ENCODE data around the gene DDX4. TPM values are rescaled to one million over a fixed set of nuclear protein-coding genes. Genes with fewer than 3 reads are reported as not detected.
A peak's percentile ranks its signal among the peaks of the same experiment; 100 is the strongest.

Gene DDX4
- total RNA-seq, 1 experiment from 2014 or later: not detected

- ChIA-PET CTCF (no interaction called here), RAD21 (ENCODE audit: low non-redundant PET in 1 of 2, low total read pairs in 2 of 2, uncharacterized antibody in 2 of 2, unreplicated experiment in 2 of 2) (no interaction called here), POLR2A (interaction anchor here (1.0 kb wide), 1 partner anchor 14 kb away, joined by 3 read pairs; the partner anchor contains the start of gene IL31RA)
- H3K79me2 ChIP-seq (ENCODE audit: insufficient read depth, low read length): no peaks in the 10 kb centered on the region
- no TSS peak for BruUV-seq (replicated peaks)
- H3K9me2 ChIP-seq (ENCODE audit: insufficient read depth): no peaks in the 10 kb centered on the region
- no peak for ATAC-seq
- TF ChIP-seq SP1 (IDR thresholded peaks at IDR 0.05; ENCODE audit: low read depth) (peak; percentile 15; the same call in 1 of the 2 replicates), EZH2phosphoT487 (IDR thresholded peaks at IDR 0.05; ENCODE audit: borderline replicate concordance) (no peak)
- H3K4me3 ChIP-seq (replicated peaks in 1 of 2; ENCODE audit: low read depth in 1 of 2, low read length in 2 of 2): no peak overlapping the region
- no peak overlapping the region for H2AFZ ChIP-seq (ENCODE audit: low read depth, low read length, poor library complexity, severe bottlenecking)
- no peaks in the 10 kb centered on the region for H3K27me3 ChIP-seq (ENCODE audit: insufficient read depth, low read length)
- no peak overlapping the region for H3K27ac ChIP-seq (ENCODE audit: low read depth, low read length)
- no peaks in the 10 kb centered on the region for H3K36me3 ChIP-seq (ENCODE audit: control insufficient read depth in 1 of 2, insufficient read depth in 2 of 2, low read length in 2 of 2)
- intact Hi-C loops (cut with micrococcal nuclease): no loop called here
- DNase-seq (ENCODE audit: low read depth, low spot score): no peak
- H3K4me2 ChIP-seq (ENCODE audit: low read length): no peak overlapping the region
- no peaks in the 10 kb centered on the region for H3K9me3 ChIP-seq (ENCODE audit: control insufficient read depth in 1 of 2, insufficient read depth in 1 of 2, low read depth in 1 of 2, low read length in 2 of 2)
- no peak overlapping the region for H3K9ac ChIP-seq (ENCODE audit: low read length)
- no peaks in the 10 kb centered on the region for H4K20me1 ChIP-seq (ENCODE audit: insufficient read depth)
- peaks cover 2 to 16% of the 10 kb centered on the region in 2 experiments; a peak in 3 of 4 replicates for H3K4me1 ChIP-seq (ENCODE audit: control insufficient read depth in 1 of 2, insufficient read depth in 2 of 2, low read length in 2 of 2)
Observed at GRCh38 chr5:55864606-55865541, 127.0 kb downstream of the DDX4 start.

GRCh38 chr5:55865831-55866230 lies 128.0 kb downstream of the DDX4 start:
- no peak overlapping the region for H3K9ac ChIP-seq (ENCODE audit: low read length)
- POLR2A ChIA-PET: interaction anchor here (1.0 kb wide), 1 partner anchor 15 kb away, joined by 3 read pairs; the partner anchor contains the start of gene IL31RA
- no peaks in the 10 kb centered on the region for H3K79me2 ChIP-seq (ENCODE audit: insufficient read depth, low read length)
- no peak overlapping the region for H3K27ac ChIP-seq (ENCODE audit: low read depth, low read length)
- intact Hi-C loops (cut with micrococcal nuclease): no loop called here
- no peak overlapping the region for H3K4me2 ChIP-seq (ENCODE audit: low read length)
- no peaks in the 10 kb centered on the region for H3K27me3 ChIP-seq (ENCODE audit: insufficient read depth, low read length)
- no TSS peak for BruUV-seq (replicated peaks)
- TF ChIP-seq EZH2 (IDR thresholded peaks at IDR 0.05): no peak
- TF ChIP-seq, protein P1, sequence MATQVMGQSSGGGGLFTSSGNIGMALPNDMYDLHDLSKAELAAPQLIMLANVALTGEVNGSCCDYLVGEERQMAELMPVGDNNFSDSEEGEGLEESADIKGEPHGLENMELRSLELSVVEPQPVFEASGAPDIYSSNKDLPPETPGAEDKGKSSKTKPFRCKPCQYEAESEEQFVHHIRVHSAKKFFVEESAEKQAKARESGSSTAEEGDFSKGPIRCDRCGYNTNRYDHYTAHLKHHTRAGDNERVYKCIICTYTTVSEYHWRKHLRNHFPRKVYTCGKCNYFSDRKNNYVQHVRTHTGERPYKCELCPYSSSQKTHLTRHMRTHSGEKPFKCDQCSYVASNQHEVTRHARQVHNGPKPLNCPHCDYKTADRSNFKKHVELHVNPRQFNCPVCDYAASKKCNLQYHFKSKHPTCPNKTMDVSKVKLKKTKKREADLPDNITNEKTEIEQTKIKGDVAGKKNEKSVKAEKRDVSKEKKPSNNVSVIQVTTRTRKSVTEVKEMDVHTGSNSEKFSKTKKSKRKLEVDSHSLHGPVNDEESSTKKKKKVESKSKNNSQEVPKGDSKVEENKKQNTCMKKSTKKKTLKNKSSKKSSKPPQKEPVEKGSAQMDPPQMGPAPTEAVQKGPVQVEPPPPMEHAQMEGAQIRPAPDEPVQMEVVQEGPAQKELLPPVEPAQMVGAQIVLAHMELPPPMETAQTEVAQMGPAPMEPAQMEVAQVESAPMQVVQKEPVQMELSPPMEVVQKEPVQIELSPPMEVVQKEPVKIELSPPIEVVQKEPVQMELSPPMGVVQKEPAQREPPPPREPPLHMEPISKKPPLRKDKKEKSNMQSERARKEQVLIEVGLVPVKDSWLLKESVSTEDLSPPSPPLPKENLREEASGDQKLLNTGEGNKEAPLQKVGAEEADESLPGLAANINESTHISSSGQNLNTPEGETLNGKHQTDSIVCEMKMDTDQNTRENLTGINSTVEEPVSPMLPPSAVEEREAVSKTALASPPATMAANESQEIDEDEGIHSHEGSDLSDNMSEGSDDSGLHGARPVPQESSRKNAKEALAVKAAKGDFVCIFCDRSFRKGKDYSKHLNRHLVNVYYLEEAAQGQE (IDR thresholded peaks at IDR 0.05; ENCODE audit: low read depth): peak; percentile 58
- TF ChIP-seq ZBTB33 (IDR thresholded peaks at IDR 0.05; ENCODE audit: extremely low read depth, insufficient replicate concordance, low read length): no peak
- no peak for TF ChIP-seq SRF (IDR thresholded peaks at IDR 0.05; ENCODE audit: low read depth)
- no peak for TF ChIP-seq CTCF (IDR thresholded peaks at IDR 0.05 in 2 of 3, conservative IDR thresholded peaks at IDR 0.05 in 1 of 3; ENCODE audit: borderline replicate concordance in 1 of 3, insufficient read depth in 1 of 3, low read depth in 2 of 3, low read length in 2 of 3)
- H4K20me1 ChIP-seq (ENCODE audit: insufficient read depth): no peaks in the 10 kb centered on the region
- H3K4me3 ChIP-seq (replicated peaks in 1 of 2; ENCODE audit: low read depth in 1 of 2, low read length in 2 of 2): no peak overlapping the region
- H2AFZ ChIP-seq (ENCODE audit: low read depth, low read length, poor library complexity, severe bottlenecking): no peak overlapping the region
- no peaks in the 10 kb centered on the region for H3K9me2 ChIP-seq (ENCODE audit: insufficient read depth)
- ATAC-seq (no peak), DNase-seq (ENCODE audit: low read depth, low spot score) (no peak)
- peaks cover 2 to 16% of the 10 kb centered on the region in 2 experiments; a peak in 3 of 4 replicates for H3K4me1 ChIP-seq (ENCODE audit: control insufficient read depth in 1 of 2, insufficient read depth in 2 of 2, low read length in 2 of 2)
- H3K9me3 ChIP-seq (ENCODE audit: control insufficient read depth in 1 of 2, insufficient read depth in 1 of 2, low read depth in 1 of 2, low read length in 2 of 2): no peaks in the 10 kb centered on the region
- RAD21 ChIA-PET (ENCODE audit: low non-redundant PET in 1 of 2, low total read pairs in 2 of 2, uncharacterized antibody in 2 of 2, unreplicated experiment in 2 of 2): no interaction called here
- H3K36me3 ChIP-seq (ENCODE audit: control insufficient read depth in 1 of 2, insufficient read depth in 2 of 2, low read length in 2 of 2): no peaks in the 10 kb centered on the region
- CTCF ChIA-PET: no interaction called here

Measured in HCT116 (cell line).